Gastroesophageal sphincter (tissue), 4 donors: ENCODE measurements around the gene KLHL3. TPM values are rescaled to one million over a fixed set of nuclear protein-coding genes. Genes with fewer than 3 reads are reported as not detected.

ENCODE experiments used
- ATAC-seq: fragments of 150-250 bp; one replicate; pipeline ENCODE4 v1.9.1; 2016; ENCODE audit warnings: mild to moderate bottlenecking, moderate library complexity
- H3K27ac ChIP-seq, 4 donors: fragments of 200-600 bp; sonication (generic) in 3 of 4; 1 replicate in 3 of 4; 2 replicates in 1 of 4; pipeline ENCODE4 v1.5.1; 2016 to 2019
- H3K27me3 ChIP-seq: fragments of 200-600 bp; sonication (generic); one replicate; pipeline ENCODE4 v1.5.1; 2019
- H3K36me3 ChIP-seq, 2 donors: fragments of 200-600 bp; sonication (generic); one replicate each; pipeline ENCODE4 v1.5.1; 2019; ENCODE audit warnings: control low read depth in 1 of 2
- H3K4me1 ChIP-seq, 3 donors: fragments of 200-600 bp; sonication (generic); 1 replicate in 2 of 3; 2 replicates in 1 of 3; pipeline ENCODE4 v1.5.1; 2016 to 2019; ENCODE audit warnings: control low read depth in 2 of 3
- H3K4me3 ChIP-seq, 2 donors: fragments of 200-600 bp; sonication (generic); one replicate each; pipeline ENCODE4 v1.5.1; 2019; ENCODE audit warnings: mild to moderate bottlenecking in 1 of 2, moderate library complexity in 1 of 2
- H3K9me3 ChIP-seq, 3 donors: fragments of 200-600 bp; sonication (generic); one replicate each; pipeline ENCODE4 v1.5.1; 2017 to 2019; ENCODE audit warnings: control low read depth in 2 of 3
- CTCF ChIP-seq, 4 experiments: fragments of 200-600 bp in 2 of 4; fragments of 450-650 bp in 2 of 4; sonication (generic) in 1 of 4; IDR thresholded peaks; one replicate each; pipeline ENCODE4 v1.5.1; 2017 to 2019; ENCODE audit warnings: antibody characterized with exemption in 4 of 4, mild to moderate bottlenecking in 2 of 4, moderate library complexity in 2 of 4
- EP300 ChIP-seq: sonication (generic); formaldehyde crosslinking; IDR thresholded peaks from one replicate; pipeline ENCODE4 v1.6.1; 2017; ENCODE audit warnings: antibody characterized with exemption, mild to moderate bottlenecking
- POLR2A ChIP-seq, 2 donors: fragments of 450-650 bp; IDR thresholded peaks; one replicate each; pipeline ENCODE4 v1.6.1; 2017; ENCODE audit warnings: antibody characterized with exemption in 2 of 2, mild to moderate bottlenecking in 2 of 2, moderate library complexity in 1 of 2
- POLR2AphosphoS5 ChIP-seq: sonication (generic); formaldehyde crosslinking; IDR thresholded peaks from one replicate; pipeline ENCODE4 v1.6.1; 2017; ENCODE audit warnings: antibody characterized with exemption
- WGBS, 2 donors: methylation state at CpG; one replicate each; pipeline ENCODE4 v1.1.5; 2018; ENCODE audit warnings: low coverage in 1 of 2; 5-methylcytosine and 5-hydroxymethylcytosine counted together
- total RNA-seq, 4 donors: library from RNA; depleted of rRNA; stranded (reverse); fragments of >200 nt; gene quantifications; one replicate each; pipeline ENCODE4 v1.1.0, GENCODE V29; 2016

Gene KLHL3
- total RNA-seq, 4 donors from 2014 or later: 2.3 to 6.9 (median 5.4) TPM

GRCh38 chr5:137743031-137743640 lies 7.2 kb upstream of the KLHL3 start:
- Histone ChIP-seq H3K9me3 (no peaks in the 10 kb centered on the region), H3K27ac (no peak overlapping the region), H3K27me3 (no peaks in the 10 kb centered on the region), H3K36me3 (no peaks in the 10 kb centered on the region), H3K4me1 (peaks cover 0 to 14% (median 0%) of the 10 kb centered on the region in 3 donors), H3K4me3 (no peak overlapping the region)
- TF ChIP-seq CTCF (IDR thresholded peaks at IDR 0.05): peak; percentile 48 to 66 (median 59)
- no peak for TF ChIP-seq POLR2A (IDR thresholded peaks at IDR 0.05)
- WGBS, 2 donors: 67 to 89% methylated on average over 3 to 4 of the region's 4 CpGs
- ATAC-seq: peak; percentile 66

- Histone ChIP-seq H3K27ac (no peak overlapping the region), H3K9me3 (no peaks in the 10 kb centered on the region), H3K4me1 (peaks cover 0 to 11% (median 0%) of the 10 kb centered on the region in 3 donors), H3K4me3 (no peak overlapping the region), H3K27me3 (no peaks in the 10 kb centered on the region), H3K36me3 (no peaks in the 10 kb centered on the region)
- no peak for TF ChIP-seq EP300
- TF ChIP-seq POLR2AphosphoS5: no peak
- no peak for TF ChIP-seq CTCF (IDR thresholded peaks at IDR 0.05)
- no peak for TF ChIP-seq POLR2A (IDR thresholded peaks at IDR 0.05)
- ATAC-seq: no peak
- whole genome bisulfite sequencing, 2 donors: 84% methylated on average over 8 of the region's 8 CpGs; no CpG with 5 or more reads in 1 of the 2 donors
Observed at GRCh38 chr5:137741718-137742117, 5.8 kb upstream of the KLHL3 start.

- Histone ChIP-seq H3K27ac (no peak overlapping the region), H3K4me3 (no peak overlapping the region), H3K9me3 (no peaks in the 10 kb centered on the region), H3K36me3 (no peaks in the 10 kb centered on the region), H3K27me3 (no peaks in the 10 kb centered on the region), H3K4me1 (peaks cover 0 to 31% (median 7%) of the 10 kb centered on the region in 3 donors)
- 94 to 100% methylated on average over 1 to 4 of the region's 4 CpGs for WGBS, 2 donors
- ATAC-seq: no peak
- TF ChIP-seq CTCF (IDR thresholded peaks at IDR 0.05) (no peak), POLR2AphosphoS5 (no peak), EP300 (no peak), POLR2A (IDR thresholded peaks at IDR 0.05) (no peak)
Observed at GRCh38 chr5:137739737-137740136, 3.8 kb upstream of the KLHL3 start.

GRCh38 chr5:137738947-137739346 lies 3.1 kb upstream of the KLHL3 start:
- no peak for ATAC-seq
- H3K9me3 ChIP-seq: no peaks in the 10 kb centered on the region
- no peak overlapping the region for H3K27ac ChIP-seq
- no peak overlapping the region for H3K4me3 ChIP-seq
- H3K4me1 ChIP-seq: peaks cover 0 to 35% (median 7%) of the 10 kb centered on the region in 3 donors
- WGBS, 2 donors: 70 to 81% methylated on average over 3 of the region's 3 CpGs
- TF ChIP-seq POLR2A (IDR thresholded peaks at IDR 0.05) (no peak), CTCF (IDR thresholded peaks at IDR 0.05) (no peak)
- no peaks in the 10 kb centered on the region for H3K27me3 ChIP-seq
- no peaks in the 10 kb centered on the region for H3K36me3 ChIP-seq

GRCh38 chr5:137737349-137738131 lies 1.7 kb upstream of the KLHL3 start:
- H3K9me3 ChIP-seq: no peaks in the 10 kb centered on the region
- H3K4me3 ChIP-seq: no peak overlapping the region
- H3K27me3 ChIP-seq: no peaks in the 10 kb centered on the region
- H3K27ac ChIP-seq: peak overlapping the region in 2 of 4 donors; percentile 6 to 21
- ATAC-seq: no peak
- TF ChIP-seq CTCF (IDR thresholded peaks at IDR 0.05): no peak
- no peak for TF ChIP-seq POLR2A (IDR thresholded peaks at IDR 0.05)
- no peak for TF ChIP-seq POLR2AphosphoS5
- TF ChIP-seq EP300: no peak
- H3K36me3 ChIP-seq: no peaks in the 10 kb centered on the region
- H3K4me1 ChIP-seq: peaks cover 0 to 27% (median 7%) of the 10 kb centered on the region in 3 donors
- WGBS, 2 donors: 69 to 73% methylated on average over 5 of the region's 5 CpGs
